GM20000 (cell line): Measurements from ENCODE around the gene CTXN2.

Experiments used
- DNase-seq: peaks from one replicate; pipeline ENCODE4 v3.0.0; 2012; ENCODE audit warnings: low spot score
- TF ChIP-seq, protein P1 (sequence below): IDR thresholded peaks from 2 replicates; pipeline ENCODE4 v1.5.1; 2012; ENCODE audit warnings: mild to moderate bottlenecking, control low read depth; ENCODE audit errors: extremely low read depth, missing control alignments

Gene CTXN2

DNA sequence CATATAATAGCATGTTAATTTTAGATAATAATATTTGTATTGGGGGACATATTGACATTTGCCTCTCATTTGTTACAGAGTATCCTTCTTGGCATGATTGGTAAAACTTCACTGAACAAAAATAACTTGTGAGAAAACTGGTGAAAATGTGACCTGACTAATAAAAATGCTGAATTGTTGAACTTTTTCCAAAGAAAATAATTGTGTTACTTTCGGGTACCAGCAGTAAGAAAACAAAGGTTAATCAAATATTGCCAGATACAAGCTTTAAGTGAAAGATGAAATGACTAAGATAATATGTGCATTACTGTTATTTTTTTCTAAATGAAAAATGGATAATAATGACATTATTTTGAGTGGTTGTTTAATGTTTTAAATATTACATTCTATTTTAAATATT lies 29.8 kb downstream of the CTXN2 start:
- TF ChIP-seq, protein P1, sequence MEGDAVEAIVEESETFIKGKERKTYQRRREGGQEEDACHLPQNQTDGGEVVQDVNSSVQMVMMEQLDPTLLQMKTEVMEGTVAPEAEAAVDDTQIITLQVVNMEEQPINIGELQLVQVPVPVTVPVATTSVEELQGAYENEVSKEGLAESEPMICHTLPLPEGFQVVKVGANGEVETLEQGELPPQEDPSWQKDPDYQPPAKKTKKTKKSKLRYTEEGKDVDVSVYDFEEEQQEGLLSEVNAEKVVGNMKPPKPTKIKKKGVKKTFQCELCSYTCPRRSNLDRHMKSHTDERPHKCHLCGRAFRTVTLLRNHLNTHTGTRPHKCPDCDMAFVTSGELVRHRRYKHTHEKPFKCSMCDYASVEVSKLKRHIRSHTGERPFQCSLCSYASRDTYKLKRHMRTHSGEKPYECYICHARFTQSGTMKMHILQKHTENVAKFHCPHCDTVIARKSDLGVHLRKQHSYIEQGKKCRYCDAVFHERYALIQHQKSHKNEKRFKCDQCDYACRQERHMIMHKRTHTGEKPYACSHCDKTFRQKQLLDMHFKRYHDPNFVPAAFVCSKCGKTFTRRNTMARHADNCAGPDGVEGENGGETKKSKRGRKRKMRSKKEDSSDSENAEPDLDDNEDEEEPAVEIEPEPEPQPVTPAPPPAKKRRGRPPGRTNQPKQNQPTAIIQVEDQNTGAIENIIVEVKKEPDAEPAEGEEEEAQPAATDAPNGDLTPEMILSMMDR = no peak
- DNase-seq = no peak

- DNase-seq = no peak
- TF ChIP-seq, protein P1 = no peak
These were observed 30.4 kb downstream of the CTXN2 start for GRCh38 chr15:48221885-48222284.

DNA sequence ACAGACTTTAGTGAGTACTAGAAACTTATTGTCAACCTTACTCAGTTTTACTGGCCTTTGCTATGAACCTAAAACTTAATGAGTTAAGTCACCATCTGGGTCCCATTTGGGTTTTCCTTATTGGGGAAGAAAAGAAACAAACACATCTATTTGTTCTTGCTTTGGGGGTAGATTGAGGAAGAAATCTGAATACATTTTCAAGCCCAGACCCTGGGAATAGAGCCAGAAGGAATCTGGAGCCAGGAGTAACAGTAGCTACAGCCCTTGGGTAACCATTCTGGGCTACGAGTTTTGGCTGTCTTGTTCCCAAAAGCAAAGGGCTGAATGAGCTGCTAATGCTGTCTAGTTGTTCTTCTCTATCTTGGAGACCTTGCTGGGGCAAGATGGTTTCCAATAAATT lies 31.2 kb downstream of the CTXN2 start:
- TF ChIP-seq, protein P1 = no peak

DNA sequence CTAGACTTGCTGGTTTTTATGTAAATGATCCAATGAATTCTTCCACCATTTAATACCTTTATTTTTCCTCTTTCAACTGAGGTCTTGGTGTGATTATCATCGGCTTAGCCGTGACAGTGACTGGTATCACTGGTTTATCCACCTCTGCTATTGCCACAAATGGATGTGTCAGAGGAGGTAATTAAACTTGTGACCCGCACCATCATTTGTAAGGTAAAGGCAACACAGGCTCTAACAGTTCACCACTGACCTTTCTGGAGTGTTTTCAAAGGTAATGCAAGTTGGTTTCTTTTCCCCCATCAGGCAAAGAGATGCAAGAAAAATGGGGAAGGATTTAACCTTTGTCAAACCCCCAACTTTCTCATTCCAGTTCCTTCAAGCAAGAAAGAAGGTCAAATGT lies 34.3 kb downstream of the CTXN2 start:
- no peak for DNase-seq
- TF ChIP-seq, protein P1 = no peak

More for the DNA sequence above, 31.2 kb downstream of the CTXN2 start:
- DNase-seq = no peak

GRCh38 chr15:48230498-48230897 lies 39.0 kb downstream of the CTXN2 start:
- TF ChIP-seq, protein P1 = no peak

DNA sequence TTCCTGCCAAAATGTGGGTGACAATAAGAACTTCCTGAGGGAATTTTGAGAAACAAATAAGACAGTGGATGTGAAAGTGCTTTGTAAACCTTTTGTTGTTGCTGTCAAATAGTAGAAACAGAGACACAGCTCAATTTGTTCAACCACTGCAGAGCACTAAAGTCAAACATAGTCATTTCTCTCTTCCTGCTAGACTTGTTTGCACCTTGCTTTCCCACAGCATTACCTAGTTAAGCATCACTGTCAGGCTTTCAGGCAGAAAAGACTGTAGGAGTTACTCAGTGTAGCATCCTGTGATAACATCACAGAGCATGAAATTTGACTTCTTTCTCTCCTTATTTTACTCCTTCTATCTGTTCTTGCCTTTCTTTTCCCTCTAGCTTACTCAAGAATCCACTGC lies 41.8 kb downstream of the CTXN2 start:
- DNase-seq = no peak
- TF ChIP-seq, protein P1 = no peak

More at GRCh38 chr15:48230498-48230897, 39.0 kb downstream of the CTXN2 start:
- no peak for DNase-seq

DNA sequence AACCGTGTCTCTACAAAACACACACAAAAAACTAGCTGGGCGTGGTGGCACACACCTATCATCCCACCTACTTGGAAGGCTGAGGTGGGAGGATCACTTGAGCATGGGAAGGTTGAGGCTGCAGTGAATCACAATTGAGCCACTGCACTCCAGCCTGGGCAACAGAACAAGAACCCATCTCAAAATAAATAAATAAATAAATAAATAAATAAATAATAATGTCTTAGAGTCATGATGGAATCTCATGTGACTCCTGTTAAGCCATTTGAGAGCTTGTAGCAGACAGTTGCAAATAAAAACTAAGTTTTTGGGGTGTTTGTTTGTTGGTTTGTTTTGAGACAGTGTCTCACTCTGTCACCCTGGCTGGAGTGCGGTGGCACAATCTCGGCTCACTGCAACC lies 47.9 kb downstream of the CTXN2 start:
- TF ChIP-seq, protein P1 = no peak
- DNase-seq = no peak
